ENCODE data around the gene NINJ2. TPM values are rescaled to one million over a fixed set of nuclear protein-coding genes. Genes with fewer than 3 reads are reported as not detected.

Gene NINJ2
- polyA plus RNA-seq, 2 of the 4 experiments (the other 2 are of a cell fraction): 0.76 to 1.2 TPM

DNA sequence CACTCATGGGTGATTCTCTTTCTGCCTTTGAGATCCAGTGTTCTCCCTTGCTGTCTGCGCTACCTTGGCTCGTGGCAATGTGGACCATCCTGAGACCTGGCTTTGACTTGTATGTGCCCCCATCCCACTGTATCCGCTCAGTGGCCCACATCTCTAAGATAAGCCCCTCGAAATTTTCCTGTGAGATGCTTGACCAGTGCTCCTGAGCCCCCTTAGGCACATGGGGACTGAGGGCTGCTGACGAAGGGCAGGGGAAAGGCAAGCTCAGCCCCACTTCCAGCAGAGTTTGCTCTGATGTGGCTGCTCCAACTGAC lies 1.5 kb upstream of the NINJ2 start:
- ATAC-seq: no peak
- H3K27ac ChIP-seq: no peak overlapping the region
- TF ChIP-seq FOSB (CRISPR knock-in tag; IDR thresholded peaks at IDR 0.05): no peak
- TF ChIP-seq MAZ (IDR thresholded peaks at IDR 0.05; ENCODE audit: borderline replicate concordance, low read depth, low read length): no peak
- no peak for TF ChIP-seq KDM5A (IDR thresholded peaks at IDR 0.05)
- no peak for TF ChIP-seq CBX2 (IDR thresholded peaks at IDR 0.05; ENCODE audit: borderline replicate concordance, low read depth)
- TF ChIP-seq FOXS1 (CRISPR knock-in tag; IDR thresholded peaks at IDR 0.05): no peak
- no peak for TF ChIP-seq CBX8 (IDR thresholded peaks at IDR 0.05)
- no peak for TF ChIP-seq ESRRA (IDR thresholded peaks at IDR 0.05; ENCODE audit: borderline replicate concordance, low read length)
- TF ChIP-seq SREBF2 (IDR thresholded peaks at IDR 0.05): no peak
- no peak for DNase-seq (ENCODE audit: low read depth in 1 of 2, low spot score in 1 of 2)
- FAIRE-seq: no peak
- H3K4me1 ChIP-seq: peaks cover 14% of the 10 kb centered on the region
- no peaks in the 10 kb centered on the region for H3K9me3 ChIP-seq
- H3K4me2 ChIP-seq: no peak overlapping the region
- ChIA-PET CTCF (interaction anchor here (1.9 to 2.8 kb wide), 2 partner anchors 86 to 149 kb away, joined by 4 to 12 read pairs; partner anchors contain the start of gene WNK1), POLR2A (no interaction called here)
- no peak overlapping the region for H3K4me3 ChIP-seq
- WGBS (ENCODE audit: missing lambda C conversion rate): 88% methylated on average over 5 of the region's 5 CpGs

DNA sequence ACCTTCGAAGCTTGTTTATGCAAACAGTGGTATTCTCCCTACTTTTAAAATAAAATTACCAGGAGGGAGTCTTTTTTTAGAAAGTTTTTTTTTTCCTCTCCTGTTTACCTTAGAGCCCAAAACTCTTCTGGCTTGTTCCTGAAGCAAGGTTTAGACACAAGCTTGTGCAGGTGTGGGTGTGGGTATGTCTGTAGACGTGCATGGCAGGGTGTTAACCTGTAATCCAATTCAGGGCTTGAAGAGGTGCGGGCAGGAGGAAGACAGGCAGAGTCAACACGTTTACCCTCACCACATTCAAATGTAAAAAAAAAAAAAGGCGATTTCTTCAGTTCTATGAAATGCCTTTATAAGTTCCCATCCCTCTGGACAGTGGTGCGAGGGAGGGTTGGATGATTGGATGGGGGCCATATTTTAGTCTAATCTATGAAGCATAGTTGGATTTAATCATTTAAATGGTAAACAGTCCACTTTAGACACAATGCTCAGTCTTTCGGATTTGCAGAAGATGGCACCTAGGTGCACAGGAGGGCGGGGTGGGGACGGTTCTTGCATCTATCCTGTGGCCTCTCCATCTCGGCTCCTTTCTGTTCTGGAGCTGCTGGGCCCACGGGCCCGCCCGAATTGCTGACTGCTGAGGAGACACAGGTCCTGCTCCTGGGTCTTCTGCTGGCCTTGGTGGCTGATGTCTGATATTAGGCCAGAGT lies 982 bp upstream of the NINJ2 start:
- CTCF ChIA-PET: interaction anchor here (1.1 to 1.5 kb wide), 2 partner anchors 10 to 88 kb away, joined by 3 to 6 read pairs; no protein-coding TSS in a partner anchor
- POLR2A ChIA-PET: no interaction called here

DNA sequence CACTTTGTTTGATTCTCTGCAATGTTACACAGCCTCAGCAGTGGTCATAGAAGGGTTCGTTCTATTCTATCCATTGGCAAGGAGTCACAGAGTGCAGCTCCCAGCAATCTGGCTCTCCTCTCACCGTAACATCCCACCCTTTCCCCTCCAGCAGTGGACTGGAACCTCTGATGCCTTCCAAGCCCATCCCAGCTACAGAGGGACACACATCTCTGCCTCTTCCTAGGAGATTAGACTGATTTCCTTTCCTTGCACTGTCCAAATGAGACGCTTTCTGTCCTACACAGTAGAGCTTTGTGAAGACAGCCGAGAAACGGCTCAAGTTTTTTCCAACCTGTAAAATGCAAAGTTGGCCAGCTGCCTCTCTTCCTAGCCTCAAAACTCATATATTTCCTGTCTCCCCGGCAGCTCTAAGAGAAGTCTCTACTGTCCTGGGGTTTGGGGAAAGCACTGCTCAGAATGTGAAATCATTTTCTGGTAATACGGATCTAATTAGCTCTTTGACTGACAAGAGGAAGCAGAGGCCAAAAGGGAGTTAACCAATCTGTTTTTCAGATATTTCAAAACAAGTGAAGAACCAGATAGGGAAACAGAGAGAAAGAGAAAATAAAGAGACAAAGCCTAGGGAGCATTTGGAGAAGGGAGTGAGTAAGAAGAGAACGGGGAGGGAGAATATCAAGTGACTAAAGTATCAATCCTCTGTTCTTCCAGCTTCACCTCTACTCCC lies 516 bp downstream of the NINJ2 start:
- ATAC-seq (peak in 1 of 2 experiments; percentile 20; a peak in 3 of 6 replicates), FAIRE-seq (no peak)

More for the DNA sequence above, 982 bp upstream of the NINJ2 start:
- peaks cover 14% of the 10 kb centered on the region for H3K4me1 ChIP-seq
- H3K27ac ChIP-seq: no peak overlapping the region
- H3K9me3 ChIP-seq: no peaks in the 10 kb centered on the region
- DNase-seq (ENCODE audit: low read depth in 1 of 2, low spot score in 1 of 2) (no peak), ATAC-seq (no peak), FAIRE-seq (no peak)
- H3K4me2 ChIP-seq: no peak overlapping the region
- TF ChIP-seq, protein P1, sequence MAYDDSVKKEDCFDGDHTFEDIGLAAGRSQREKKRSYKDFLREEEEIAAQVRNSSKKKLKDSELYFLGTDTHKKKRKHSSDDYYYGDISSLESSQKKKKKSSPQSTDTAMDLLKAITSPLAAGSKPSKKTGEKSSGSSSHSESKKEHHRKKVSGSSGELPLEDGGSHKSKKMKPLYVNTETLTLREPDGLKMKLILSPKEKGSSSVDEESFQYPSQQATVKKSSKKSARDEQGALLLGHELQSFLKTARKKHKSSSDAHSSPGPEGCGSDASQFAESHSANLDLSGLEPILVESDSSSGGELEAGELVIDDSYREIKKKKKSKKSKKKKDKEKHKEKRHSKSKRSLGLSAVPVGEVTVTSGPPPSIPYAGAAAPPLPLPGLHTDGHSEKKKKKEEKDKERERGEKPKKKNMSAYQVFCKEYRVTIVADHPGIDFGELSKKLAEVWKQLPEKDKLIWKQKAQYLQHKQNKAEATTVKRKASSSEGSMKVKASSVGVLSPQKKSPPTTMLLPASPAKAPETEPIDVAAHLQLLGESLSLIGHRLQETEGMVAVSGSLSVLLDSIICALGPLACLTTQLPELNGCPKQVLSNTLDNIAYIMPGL (CRISPR knock-in tag; IDR thresholded peaks at IDR 0.05; ENCODE audit: borderline replicate concordance): no peak
- TF ChIP-seq NFE2L2 (conservative IDR thresholded peaks at IDR 0.05; ENCODE audit: low read length): no peak
- no peak for TF ChIP-seq PHF8 (IDR thresholded peaks at IDR 0.05; ENCODE audit: borderline replicate concordance, low read depth)
- no peak overlapping the region for H3K4me3 ChIP-seq
- 79% methylated on average over 13 of the region's 13 CpGs for WGBS (ENCODE audit: missing lambda C conversion rate)

More for the DNA sequence above, 516 bp downstream of the NINJ2 start:
- Histone ChIP-seq H3K27ac (0 out of 6 replicates have a peak overlapping the region, but pooled peaks of 1 of the 2 experiments have one; percentile 10), H3K9me3 (no peaks in the 10 kb centered on the region), H3K4me1 (peaks cover 14% of the 10 kb centered on the region), H3K4me2 (no peak overlapping the region), H3K4me3 (no peak overlapping the region)
- 84% methylated on average over 8 of the region's 8 CpGs for WGBS (ENCODE audit: missing lambda C conversion rate)
- ChIA-PET CTCF (interaction anchor here (0.8 to 1.5 kb wide), 7 partner anchors 8 to 220 kb away, joined by 3 to 6 read pairs (median 3); no protein-coding TSS in a partner anchor), POLR2A (no interaction called here)
- TF ChIP-seq JUNB (IDR thresholded peaks at IDR 0.05) (no peak), ZSCAN20 (CRISPR knock-in tag; IDR thresholded peaks at IDR 0.05) (no peak), SREBF2 (IDR thresholded peaks at IDR 0.05) (no peak), EP300 (IDR thresholded peaks at IDR 0.05) (no peak)
- TF ChIP-seq, protein P2, sequence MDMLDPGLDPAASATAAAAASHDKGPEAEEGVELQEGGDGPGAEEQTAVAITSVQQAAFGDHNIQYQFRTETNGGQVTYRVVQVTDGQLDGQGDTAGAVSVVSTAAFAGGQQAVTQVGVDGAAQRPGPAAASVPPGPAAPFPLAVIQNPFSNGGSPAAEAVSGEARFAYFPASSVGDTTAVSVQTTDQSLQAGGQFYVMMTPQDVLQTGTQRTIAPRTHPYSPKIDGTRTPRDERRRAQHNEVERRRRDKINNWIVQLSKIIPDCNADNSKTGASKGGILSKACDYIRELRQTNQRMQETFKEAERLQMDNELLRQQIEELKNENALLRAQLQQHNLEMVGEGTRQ (IDR thresholded peaks at IDR 0.05): no peak
- DNase-seq (ENCODE audit: low read depth in 1 of 2, low spot score in 1 of 2): no peak

All from A549 (cell line).